Neural progenitor cell (in vitro differentiated cells): ENCODE results near the gene ZNF287.

ENCODE experiments used
- EZH2 ChIP-seq: fragments of 200-600 bp; sonication (generic); IDR thresholded peaks from 2 replicates; pipeline ENCODE4 v1.6.1; 2017; ENCODE audit warnings: antibody characterized with exemption, mild to moderate bottlenecking, moderate library complexity
- EZH2phosphoT487 ChIP-seq: fragments of 200-600 bp; sonication (generic); IDR thresholded peaks from 2 replicates; pipeline ENCODE4 v1.6.1; 2017; ENCODE audit warnings: antibody characterized with exemption
- TF ChIP-seq, protein P1 (sequence below): fragments of 200-600 bp; sonication (generic); IDR thresholded peaks from 2 replicates; pipeline ENCODE4 v1.5.1; 2017; ENCODE audit warnings: antibody characterized with exemption, mild to moderate bottlenecking

DNA sequence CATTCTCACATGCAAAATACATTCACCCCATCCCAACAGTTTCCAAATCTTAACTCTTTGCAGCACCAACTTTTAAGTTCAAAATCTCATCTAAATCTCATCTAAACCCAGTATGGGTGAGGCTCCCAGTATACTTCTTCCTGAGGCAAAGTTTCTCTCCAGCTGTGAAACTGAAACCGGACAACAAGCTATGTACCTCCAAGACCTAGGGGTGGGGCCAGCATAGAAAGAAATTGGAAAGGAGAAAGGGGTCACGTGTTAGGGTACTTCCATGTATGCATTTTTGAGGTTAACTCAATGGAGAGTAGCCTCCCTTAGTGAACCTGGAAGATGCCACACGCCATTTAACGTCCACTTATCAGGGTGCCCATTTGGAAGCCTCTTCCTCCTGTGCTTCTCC, 53.1 kb downstream of the ZNF287 start:
- TF ChIP-seq EZH2phosphoT487 (no peak), EZH2 (no peak)
- TF ChIP-seq, protein P1, sequence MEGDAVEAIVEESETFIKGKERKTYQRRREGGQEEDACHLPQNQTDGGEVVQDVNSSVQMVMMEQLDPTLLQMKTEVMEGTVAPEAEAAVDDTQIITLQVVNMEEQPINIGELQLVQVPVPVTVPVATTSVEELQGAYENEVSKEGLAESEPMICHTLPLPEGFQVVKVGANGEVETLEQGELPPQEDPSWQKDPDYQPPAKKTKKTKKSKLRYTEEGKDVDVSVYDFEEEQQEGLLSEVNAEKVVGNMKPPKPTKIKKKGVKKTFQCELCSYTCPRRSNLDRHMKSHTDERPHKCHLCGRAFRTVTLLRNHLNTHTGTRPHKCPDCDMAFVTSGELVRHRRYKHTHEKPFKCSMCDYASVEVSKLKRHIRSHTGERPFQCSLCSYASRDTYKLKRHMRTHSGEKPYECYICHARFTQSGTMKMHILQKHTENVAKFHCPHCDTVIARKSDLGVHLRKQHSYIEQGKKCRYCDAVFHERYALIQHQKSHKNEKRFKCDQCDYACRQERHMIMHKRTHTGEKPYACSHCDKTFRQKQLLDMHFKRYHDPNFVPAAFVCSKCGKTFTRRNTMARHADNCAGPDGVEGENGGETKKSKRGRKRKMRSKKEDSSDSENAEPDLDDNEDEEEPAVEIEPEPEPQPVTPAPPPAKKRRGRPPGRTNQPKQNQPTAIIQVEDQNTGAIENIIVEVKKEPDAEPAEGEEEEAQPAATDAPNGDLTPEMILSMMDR: no peak
